Ovary (tissue), 9 donors: ENCODE measurements around the gene MAGI1. TPM values are rescaled to one million over a fixed set of nuclear protein-coding genes. Genes with fewer than 3 reads are reported as not detected.

ENCODE experiments used
- DNase-seq, 5 donors: peaks; one replicate each; pipeline ENCODE4 v3.0.0-alpha.2; 2019 to 2020
- H3K27ac ChIP-seq, 2 donors: fragments of 200-600 bp; one replicate each; pipeline versions ENCODE4 v1.5.1 to v1.8.0; 2019 to 2022
- H3K27me3 ChIP-seq: fragments of 200-600 bp; one replicate; pipeline ENCODE4 v1.8.0; 2022
- H3K36me3 ChIP-seq: fragments of 200-600 bp; sonication (generic); one replicate; pipeline ENCODE4 v1.5.1; 2019
- H3K4me1 ChIP-seq: one replicate; pipeline ENCODE4 v1.8.1; 2013; ENCODE audit warnings: mild to moderate bottlenecking, moderate library complexity; ENCODE audit not compliant: insufficient read depth
- H3K4me3 ChIP-seq: fragments of 200-600 bp; sonication (generic); one replicate; pipeline ENCODE4 v1.5.1; 2017
- H3K9me3 ChIP-seq, 2 donors: fragments of 200-600 bp in 1 of 2; sonication (generic) in 1 of 2; one replicate each; pipeline versions ENCODE4 v1.5.1 to v1.8.1; 2013 to 2019; ENCODE audit warnings: mild to moderate bottlenecking in 1 of 2, moderate library complexity in 1 of 2
- CTCF ChIP-seq, 3 donors: fragments of 450-650 bp in 2 of 3; fragments of 200-600 bp in 1 of 3; IDR thresholded peaks; one replicate each; pipeline versions ENCODE4 v1.5.1 to v1.8.0; 2016 to 2022; ENCODE audit warnings: antibody characterized with exemption in 3 of 3, mild to moderate bottlenecking in 1 of 3
- EP300 ChIP-seq: sonication (generic); formaldehyde crosslinking; IDR thresholded peaks from one replicate; pipeline ENCODE4 v1.6.1; 2017; ENCODE audit warnings: antibody characterized with exemption
- POLR2A ChIP-seq: fragments of 450-650 bp; IDR thresholded peaks from one replicate; pipeline ENCODE4 v1.6.1; 2017; ENCODE audit warnings: antibody characterized with exemption, mild to moderate bottlenecking, moderate library complexity
- WGBS, 3 donors: extraction: QIAGEN DNeasy Blood & Tissue Kit in 1 of 3; methylation state at CpG; one replicate each; pipeline versions ENCODE4 v1.1.5 to v1.1.7; 2013 to 2017; 5-methylcytosine and 5-hydroxymethylcytosine counted together
- intact Hi-C, 4 donors: fragments of 100-400 bp; cut with DNase I; formaldehyde crosslinking; loops; one replicate each; pipeline versions ENCODE4 v1.11.0 to v1.15.1; 2022 to 2023
- polyA plus RNA-seq, 2 donors: library from polyadenylated mRNA; stranded (reverse); fragments of 200-250 nt in 1 of 2; fragments of 350-450 nt in 1 of 2; fragmentation: Illumina TruSeq in 1 of 2; extraction: RNeasy Lipid Tissue Mini Kit (QIAGEN cat#74804) in 1 of 2; gene quantifications; one replicate each; pipeline ENCODE4 v1.2.3, GENCODE V29; 2013 to 2014
- total RNA-seq, 7 donors: library from RNA; depleted of rRNA in 2 of 7; stranded (reverse); fragments of >200 nt in 2 of 7; fragmentation: NEBNext Ultra II Directional in 3 of 7; extraction: Animal tissue kit (Norgen Biotek cat#: 25700) in 3 of 7; gene quantifications; one replicate each; pipeline versions ENCODE4 v1.1.0 to v1.2.4, GENCODE V29; 2016 to 2023
- donor health status: DM: no; HTN: no; CAD: no; lungs with moderate emphysema.
- donor health status: DM: no; HTN: no; CAD: no.
- donor health status: Bipolar disorder and iron deficiency.
- donor health status: DM: yes; HTN: yes; CAD: no.
- donor health status: DM: no; HTN: no; CAD: no.
- donor health status: DM: yes; HTN: yes; CAD: no.

Gene MAGI1
- total and polyA plus RNA-seq, 9 donors, result 5.5 to 35.7 (median 8.7) TPM

DNA sequence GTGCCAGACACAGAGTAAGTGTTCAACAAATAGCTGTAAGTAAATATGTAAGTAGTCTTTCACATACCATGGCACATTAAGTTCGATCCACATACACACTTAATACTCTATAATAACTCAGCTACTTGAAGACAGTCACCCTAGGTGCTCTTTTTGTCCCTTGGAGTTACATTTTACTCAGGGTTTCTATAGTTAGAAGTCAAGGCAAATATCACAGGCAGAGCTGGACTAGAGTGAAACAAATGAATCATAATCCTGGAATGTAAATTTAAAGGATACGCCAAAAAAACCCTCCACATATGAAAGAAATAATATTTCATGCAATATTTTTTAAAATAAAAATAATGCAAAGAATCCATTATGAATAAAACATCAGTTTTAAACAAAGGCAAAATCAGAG is 461.8 kb downstream of the MAGI1 start:
- no peaks in the 10 kb centered on the region for H3K9me3 ChIP-seq
- H3K27ac ChIP-seq, result no peak overlapping the region
- no peaks in the 10 kb centered on the region for H3K27me3 ChIP-seq
- TF ChIP-seq CTCF (IDR thresholded peaks at IDR 0.05), result no peak
- WGBS, 3 donors, result 18 to 32% (median 31%) methylated on average over 2 of the region's 2 CpGs
- H3K36me3 ChIP-seq, result no peaks in the 10 kb centered on the region
- DNase-seq, result no peak
- H3K4me3 ChIP-seq, result no peak overlapping the region
- peaks cover 4% of the 10 kb centered on the region for H3K4me1 ChIP-seq
- intact Hi-C loops, result no loop called here

DNA sequence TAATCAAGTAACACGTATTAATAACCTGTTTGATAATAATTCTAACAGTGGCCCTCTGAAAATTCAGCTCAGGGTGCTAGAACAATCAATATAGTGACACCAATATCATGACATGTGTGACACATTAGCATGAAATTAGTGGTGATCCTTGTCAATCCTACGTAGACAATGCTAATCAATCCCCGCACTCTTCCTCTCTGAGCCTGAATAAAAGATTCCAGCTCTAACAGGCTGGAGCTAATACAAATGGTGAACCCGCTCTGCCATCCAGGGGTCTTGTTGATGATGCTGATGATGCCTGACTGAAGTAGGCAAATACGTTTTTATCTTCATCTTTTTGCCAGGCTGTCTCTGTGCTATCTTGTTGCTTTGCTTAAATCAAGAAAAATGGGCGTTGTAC is 462.5 kb downstream of the MAGI1 start:
- no peaks in the 10 kb centered on the region for H3K27me3 ChIP-seq
- no peak overlapping the region for H3K27ac ChIP-seq
- TF ChIP-seq POLR2A, result no peak
- no peak for TF ChIP-seq EP300
- TF ChIP-seq CTCF (IDR thresholded peaks at IDR 0.05), result no peak
- H3K36me3 ChIP-seq, result no peaks in the 10 kb centered on the region
- no peak for DNase-seq
- WGBS, 3 donors, result 85 to 90% (median 86%) methylated on average over 6 of the region's 6 CpGs
- H3K4me3 ChIP-seq, result no peak overlapping the region
- intact Hi-C loops, result no loop called here
- H3K9me3 ChIP-seq, result no peaks in the 10 kb centered on the region
- peaks cover 4% of the 10 kb centered on the region for H3K4me1 ChIP-seq

GRCh38 chr3:65575376-65575840 is 463.3 kb downstream of the MAGI1 start:
- DNase-seq, result no peak
- Histone ChIP-seq H3K27ac (no peak overlapping the region), H3K27me3 (no peaks in the 10 kb centered on the region), H3K9me3 (no peaks in the 10 kb centered on the region), H3K4me1 (peaks cover 4% of the 10 kb centered on the region), H3K36me3 (no peaks in the 10 kb centered on the region), H3K4me3 (no peak overlapping the region)
- intact Hi-C loops, result no loop called here
- no peak for TF ChIP-seq EP300
- TF ChIP-seq POLR2A, result no peak
- TF ChIP-seq CTCF (IDR thresholded peaks at IDR 0.05), result no peak
- 83 to 89% (median 88%) methylated on average over 1 of the region's 1 CpG for WGBS, 3 donors

GRCh38 chr3:65573548-65574116 is 465.1 kb downstream of the MAGI1 start:
- H3K4me3 ChIP-seq, result no peak overlapping the region
- TF ChIP-seq EP300, result no peak
- no peak for TF ChIP-seq POLR2A
- no peak for TF ChIP-seq CTCF (IDR thresholded peaks at IDR 0.05)
- H3K9me3 ChIP-seq, result no peaks in the 10 kb centered on the region

More at GRCh38 chr3:65573548-65574116, 465.1 kb downstream of the MAGI1 start:
- Histone ChIP-seq H3K27ac (no peak overlapping the region), H3K4me1 (peaks cover 4% of the 10 kb centered on the region), H3K27me3 (no peaks in the 10 kb centered on the region), H3K36me3 (no peaks in the 10 kb centered on the region)
- DNase-seq, result no peak
- intact Hi-C loops, result no loop called here
